ENCODE results near the gene GABBR1. TPM values are rescaled to one million over a fixed set of nuclear protein-coding genes. Genes with fewer than 3 reads are reported as not detected.

GABBR1 gene
- polyA plus RNA-seq, 1 of the 3 experiments (the other 2 are of a cell fraction) = 26.8 TPM

GRCh38 chr6:29559524-29560287 is 73.3 kb downstream of the GABBR1 start, which contains the start of gene UBD:
TSS of gene UBD (minus strand) at chr6:29559732. CDS start at chr6:29559701, 31 bp downstream.
- H3F3A ChIP-seq (replicated peaks; ENCODE audit: insufficient read depth) = no peaks in the 10 kb centered on the region
- 4% methylated on average over 6 of the region's 6 CpGs for WGBS (ENCODE audit: low lambda C conversion rate)
- H3K9ac ChIP-seq = no peak within 1 kb of the TSS
- no peaks in the 10 kb centered on the region for H4K20me1 ChIP-seq (ENCODE audit: insufficient read depth)
- H3K4me3 ChIP-seq (ENCODE audit: low read depth in 2 of 2, low read length in 1 of 2) = no peak within 1 kb of the TSS
- no peak within 1 kb of the TSS for H3K4me2 ChIP-seq
- ChIA-PET CTCF (no interaction called here), POLR2A (no interaction called here)
- peaks cover 56% of the 10 kb centered on the region; the same call in 1 of the 2 replicates for H3K27me3 ChIP-seq (ENCODE audit: insufficient read depth)
- H3K36me3 ChIP-seq (replicated peaks in 1 of 2; ENCODE audit: control insufficient read depth in 1 of 2, insufficient read depth in 2 of 2, low read length in 1 of 2) = no peaks in the 10 kb centered on the region
- no peaks in the 10 kb centered on the region for H3K9me3 ChIP-seq
- H3K9me2 ChIP-seq = no peaks in the 10 kb centered on the region
- H3K4me1 ChIP-seq (ENCODE audit: control insufficient read depth in 1 of 2, insufficient read depth in 2 of 2, low read depth in 1 of 2, low read length in 1 of 2) = no peaks in the 10 kb centered on the region
- TF ChIP-seq IRF3 (IDR thresholded peaks at IDR 0.05; ENCODE audit: low read depth, low read length) (no peak), CTCF (IDR thresholded peaks at IDR 0.05) (no peak), NRF1 (IDR thresholded peaks at IDR 0.05; ENCODE audit: low read depth, low read length) (no peak), MEF2A (IDR thresholded peaks at IDR 0.05; ENCODE audit: borderline replicate concordance, low read depth) (no peak), YY1 (IDR thresholded peaks at IDR 0.05; ENCODE audit: low read depth) (no peak)
- H2AFZ ChIP-seq (ENCODE audit: low read depth) = no peak within 1 kb of the TSS
- DNase-seq = no peak
- H3K27ac ChIP-seq (ENCODE audit: low read depth in 2 of 2, low read length in 1 of 2) = no peak within 1 kb of the TSS
- no peaks in the 10 kb centered on the region for H3K79me2 ChIP-seq (ENCODE audit: insufficient read depth)

GRCh38 chr6:29558439-29559079 is 74.4 kb downstream of the GABBR1 start:
- H3K27ac ChIP-seq (ENCODE audit: low read depth in 2 of 2, low read length in 1 of 2) = no peak overlapping the region
- no peak overlapping the region for H2AFZ ChIP-seq (ENCODE audit: low read depth)
- H3K9me3 ChIP-seq = no peaks in the 10 kb centered on the region
- POLR2A ChIA-PET = no interaction called here
- no peak for DNase-seq
- CTCF ChIA-PET = interaction anchor here (0.6 kb wide), 1 partner anchor 1834 kb away, joined by 3 read pairs; no protein-coding TSS in a partner anchor
- WGBS (ENCODE audit: low lambda C conversion rate) = 28% methylated on average over 22 of the region's 22 CpGs
- no peaks in the 10 kb centered on the region for H3K9me2 ChIP-seq
- H3K4me2 ChIP-seq = no peak overlapping the region
- TF ChIP-seq RAD21 (IDR thresholded peaks at IDR 0.05; ENCODE audit: low read length) (no peak), JUND (IDR thresholded peaks at IDR 0.05) (no peak), RCOR1 (IDR thresholded peaks at IDR 0.05; ENCODE audit: low read length) (no peak), EZH2phosphoT487 (IDR thresholded peaks at IDR 0.05; ENCODE audit: borderline replicate concordance, low read depth) (no peak), CHD2 (IDR thresholded peaks at IDR 0.05; ENCODE audit: low read length, partially characterized antibody) (no peak), RXRA (IDR thresholded peaks at IDR 0.05; ENCODE audit: borderline replicate concordance, low read depth) (no peak), IRF3 (IDR thresholded peaks at IDR 0.05; ENCODE audit: low read depth, low read length) (no peak), TAF1 (IDR thresholded peaks at IDR 0.05; ENCODE audit: borderline replicate concordance, low read depth, low read length) (no peak)
- H3K4me3 ChIP-seq (ENCODE audit: low read depth in 2 of 2, low read length in 1 of 2) = no peak overlapping the region
- no peaks in the 10 kb centered on the region for H3K4me1 ChIP-seq (ENCODE audit: control insufficient read depth in 1 of 2, insufficient read depth in 2 of 2, low read depth in 1 of 2, low read length in 1 of 2)
- no peaks in the 10 kb centered on the region for H3K36me3 ChIP-seq (replicated peaks in 1 of 2; ENCODE audit: control insufficient read depth in 1 of 2, insufficient read depth in 2 of 2, low read length in 1 of 2)
- peaks cover 68% of the 10 kb centered on the region for H3K27me3 ChIP-seq (ENCODE audit: insufficient read depth)
- no peaks in the 10 kb centered on the region for H3K79me2 ChIP-seq (ENCODE audit: insufficient read depth)
- H4K20me1 ChIP-seq (ENCODE audit: insufficient read depth) = no peaks in the 10 kb centered on the region
- no peaks in the 10 kb centered on the region for H3F3A ChIP-seq (replicated peaks; ENCODE audit: insufficient read depth)
- H3K9ac ChIP-seq = no peak overlapping the region
